A673 (cell line): ENCODE data around the gene ZBTB8B.

ENCODE experiments used
- CTCF ChIP-seq: fragments of 300-800, 200-600 bp; sonication (generic); conservative IDR thresholded peaks from 2 replicates; pipeline ENCODE4 v1.5.1; 2017; ENCODE audit warnings: low read depth, mild to moderate bottlenecking, antibody characterized with exemption, low read length, moderate library complexity, mixed read lengths
- EZH2 ChIP-seq: fragments of 200-600 bp; sonication (generic); IDR thresholded peaks from 2 replicates; pipeline ENCODE4 v1.6.1; 2017; ENCODE audit warnings: borderline replicate concordance, low read depth, mild to moderate bottlenecking, mixed read lengths, antibody characterized with exemption, low read length; ENCODE audit not compliant: poor library complexity, severe bottlenecking

GRCh38 chr1:32494196-32494595 is 29.3 kb downstream of the ZBTB8B start:
- no peak for TF ChIP-seq CTCF
- no peak for TF ChIP-seq EZH2
